NK-92 (cell line): ENCODE results near the gene CCDC70.

Experiments
- DNase-seq: peaks from one replicate; lab custom pipeline; 2025; ENCODE audit not compliant: unreplicated experiment; lab: John Stamatoyannopoulos, UW

The CCDC70 gene

GRCh38 chr13:51856998-51857397 is 4.8 kb upstream of the CCDC70 start:
- no peak for DNase-seq

GRCh38 chr13:51858433-51859247 is 3.1 kb upstream of the CCDC70 start:
- no peak for DNase-seq

GRCh38 chr13:51862957-51863356 is 1.2 kb downstream of the CCDC70 start:
- DNase-seq = no peak

GRCh38 chr13:51865838-51866237 is 4.1 kb downstream of the CCDC70 start:
- DNase-seq = no peak

- no peak for DNase-seq
These were observed 5.3 kb downstream of the CCDC70 start for GRCh38 chr13:51867062-51867461.

GRCh38 chr13:51869916-51870315 is 8.1 kb downstream of the CCDC70 start:
- no peak for DNase-seq

- no peak for DNase-seq
These were observed 8.8 kb downstream of the CCDC70 start for GRCh38 chr13:51870616-51871015.

- DNase-seq = no peak
These were observed 11.5 kb downstream of the CCDC70 start for GRCh38 chr13:51873117-51873798.

- no peak for DNase-seq
These were observed 12.1 kb downstream of the CCDC70 start for GRCh38 chr13:51873837-51874236.

GRCh38 chr13:51874651-51875050 is 12.9 kb downstream of the CCDC70 start:
- no peak for DNase-seq

GRCh38 chr13:51879133-51879532 is 17.4 kb downstream of the CCDC70 start:
- DNase-seq = no peak

GRCh38 chr13:51881296-51881695 is 19.5 kb downstream of the CCDC70 start:
- DNase-seq = no peak

GRCh38 chr13:51882570-51883225 is 20.9 kb downstream of the CCDC70 start:
- DNase-seq = no peak

GRCh38 chr13:51883226-51883600 is 21.4 kb downstream of the CCDC70 start:
- no peak for DNase-seq

- no peak for DNase-seq
These were observed 23.9 kb downstream of the CCDC70 start for GRCh38 chr13:51885651-51886050.

GRCh38 chr13:51887468-51887867 is 25.7 kb downstream of the CCDC70 start:
- no peak for DNase-seq

- DNase-seq = no peak
These were observed 30.9 kb downstream of the CCDC70 start for GRCh38 chr13:51892657-51893056.

- no peak for DNase-seq
These were observed 32.5 kb downstream of the CCDC70 start for GRCh38 chr13:51894239-51894638.

GRCh38 chr13:51895906-51896888 is 34.4 kb downstream of the CCDC70 start:
- DNase-seq = no peak

- DNase-seq = no peak
These were observed 38.7 kb downstream of the CCDC70 start for GRCh38 chr13:51900471-51900870.

GRCh38 chr13:51902776-51903175 is 41.0 kb downstream of the CCDC70 start:
- DNase-seq = no peak
